GM23338 (cell line): ENCODE data around the gene ENDOU. TPM values are rescaled to one million over a fixed set of nuclear protein-coding genes. Genes with fewer than 3 reads are reported as not detected.

Experiments
- ATAC-seq: fragments of 200-7000 bp; cut with Tn5 transposase; 3 replicates; pipeline ENCODE4 v1.9.1; 2020
- DNase-seq: peaks from one replicate; pipeline ENCODE4 v3.0.0-alpha.2; 2015; ENCODE audit warnings: low spot score
- H2AFZ ChIP-seq: fragments of 200-600 bp; sonication (generic); 2 replicates; pipeline ENCODE4 v1.8.0; 2016; ENCODE audit warnings: antibody characterized with exemption, mild to moderate bottlenecking, moderate library complexity
- H3F3A ChIP-seq: fragments of 200-600 bp; sonication (generic); replicated peaks from 2 replicates; pipeline ENCODE4 v1.8.0; 2017; ENCODE audit warnings: antibody characterized with exemption, mixed run types, low read depth
- H3K27ac ChIP-seq: fragments of 200-600 bp; sonication (generic); 2 replicates; pipeline ENCODE4 v1.6.1; 2016; ENCODE audit warnings: low read depth
- H3K27me3 ChIP-seq: fragments of 200-600 bp; sonication (generic); 2 replicates; pipeline ENCODE4 v1.8.0; 2016; ENCODE audit warnings: mild to moderate bottlenecking, mixed run types, moderate library complexity; ENCODE audit not compliant: insufficient read depth
- H3K36me3 ChIP-seq: fragments of 200-600 bp; sonication (generic); 2 replicates; pipeline ENCODE4 v1.8.0; 2016; ENCODE audit warnings: mild to moderate bottlenecking; ENCODE audit not compliant: insufficient read depth
- H3K4me1 ChIP-seq: fragments of 200-600 bp; sonication (generic); 2 replicates; pipeline ENCODE4 v1.8.0; 2016; ENCODE audit warnings: mild to moderate bottlenecking, moderate library complexity; ENCODE audit not compliant: insufficient read depth
- H3K4me2 ChIP-seq: fragments of 200-600 bp; sonication (generic); 2 replicates; pipeline ENCODE4 v1.7.1; 2017; ENCODE audit warnings: mixed run types
- H3K4me3 ChIP-seq: fragments of 200-600 bp; sonication (generic); 2 replicates; pipeline ENCODE4 v1.6.1; 2016; ENCODE audit warnings: mixed run types
- H3K79me2 ChIP-seq: fragments of 200-600 bp; sonication (generic); replicated peaks from 2 replicates; pipeline ENCODE4 v1.8.0; 2017; ENCODE audit warnings: mild to moderate bottlenecking; ENCODE audit not compliant: insufficient read depth
- H3K9me2 ChIP-seq: fragments of 200-600 bp; sonication (generic); 2 replicates; pipeline ENCODE4 v1.8.0; 2017; ENCODE audit not compliant: insufficient read depth
- H4K20me1 ChIP-seq: fragments of 200-600 bp; sonication (generic); replicated peaks from 2 replicates; pipeline ENCODE4 v1.8.0; 2017; ENCODE audit warnings: mild to moderate bottlenecking; ENCODE audit not compliant: insufficient read depth
- H3K27ac Mint-ChIP-seq: 2 replicates; pipeline ENCODE4 v1.8.0; 2020; ENCODE audit warnings: inconsistent platforms, mild to moderate bottlenecking, moderate library complexity, mixed read lengths
- H3K27me3 Mint-ChIP-seq: 3 replicates; pipeline ENCODE4 v1.8.0; 2022; ENCODE audit warnings: low read depth, mild to moderate bottlenecking, moderate library complexity, mixed read lengths, inconsistent platforms; ENCODE audit not compliant: insufficient read depth, poor library complexity
- H3K36me3 Mint-ChIP-seq: 3 replicates; pipeline ENCODE4 v1.8.0; 2021; ENCODE audit warnings: low read depth, mild to moderate bottlenecking, inconsistent platforms, moderate library complexity, mixed read lengths
- H3K4me1 Mint-ChIP-seq: 3 replicates; pipeline ENCODE4 v1.8.0; 2020; ENCODE audit warnings: mild to moderate bottlenecking, inconsistent platforms, mixed read lengths
- H3K4me3 Mint-ChIP-seq: 3 replicates; pipeline ENCODE4 v1.8.0; 2021; ENCODE audit warnings: moderate library complexity, mild to moderate bottlenecking, inconsistent platforms, mixed read lengths
- H3K9me3 Mint-ChIP-seq: 3 replicates; pipeline ENCODE4 v1.8.0; 2020; ENCODE audit warnings: moderate library complexity, mild to moderate bottlenecking, inconsistent platforms, mixed read lengths
- EZH2 ChIP-seq: fragments of 200-600 bp; sonication (generic); IDR thresholded peaks from one replicate; pipeline ENCODE4 v1.8.0; 2017; ENCODE audit warnings: antibody characterized with exemption, mild to moderate bottlenecking, low read depth; ENCODE audit not compliant: unreplicated experiment
- EZH2phosphoT487 ChIP-seq: fragments of 200-600 bp; sonication (generic); IDR thresholded peaks from one replicate; pipeline ENCODE4 v1.8.1; 2018; ENCODE audit warnings: antibody characterized with exemption; ENCODE audit not compliant: unreplicated experiment
- JUNB ChIP-seq: IDR thresholded peaks from one replicate; pipeline ENCODE4 v1.6.1; 2016; ENCODE audit warnings: antibody characterized with exemption; ENCODE audit not compliant: unreplicated experiment
- ZNF114 ChIP-seq: fragments of 250-450 bp; sonication (Bioruptor Pico); IDR thresholded peaks from 2 replicates; pipeline ENCODE4 v1.5.0; 2020; ENCODE audit warnings: mild to moderate bottlenecking, moderate library complexity
- polyA plus RNA-seq: library from polyadenylated mRNA; unstranded; fragments of >200 nt; fragmentation: Nextera tagmentation; extraction: Ambion mirVana; gene quantifications from 2 replicates; pipeline ENCODE4 v1.2.1, GENCODE V29; 2016
- total RNA-seq: library from RNA; depleted of rRNA; stranded (reverse); fragments of >200 nt; shearing (Covaris generic); gene quantifications from 2 replicates; pipeline ENCODE4 v1.2.3, GENCODE V29; 2014
- TF ChIP-seq, protein P1 (sequence below), 2 experiments: fragments of 200-600 bp in 1 of 2; sonication (generic) in 1 of 2; conservative IDR thresholded peaks; 2 replicates each; pipeline versions ENCODE4 v1.5.1 to v1.6.1; 2016 to 2017; ENCODE audit warnings: antibody characterized with exemption in 2 of 2, low read depth in 2 of 2, mild to moderate bottlenecking in 2 of 2, moderate library complexity in 1 of 2
- TF ChIP-seq, protein P2 (sequence below): IDR thresholded peaks from 2 replicates; pipeline ENCODE4 v1.6.1; 2016; ENCODE audit warnings: antibody characterized with exemption
- TF ChIP-seq, protein P3 (sequence below): IDR thresholded peaks from one replicate; pipeline ENCODE4 v1.6.1; 2018; ENCODE audit warnings: antibody characterized with exemption; ENCODE audit not compliant: unreplicated experiment

ENDOU gene
- total and polyA plus RNA-seq, 2 experiments from 2014 or later, result not detected

DNA sequence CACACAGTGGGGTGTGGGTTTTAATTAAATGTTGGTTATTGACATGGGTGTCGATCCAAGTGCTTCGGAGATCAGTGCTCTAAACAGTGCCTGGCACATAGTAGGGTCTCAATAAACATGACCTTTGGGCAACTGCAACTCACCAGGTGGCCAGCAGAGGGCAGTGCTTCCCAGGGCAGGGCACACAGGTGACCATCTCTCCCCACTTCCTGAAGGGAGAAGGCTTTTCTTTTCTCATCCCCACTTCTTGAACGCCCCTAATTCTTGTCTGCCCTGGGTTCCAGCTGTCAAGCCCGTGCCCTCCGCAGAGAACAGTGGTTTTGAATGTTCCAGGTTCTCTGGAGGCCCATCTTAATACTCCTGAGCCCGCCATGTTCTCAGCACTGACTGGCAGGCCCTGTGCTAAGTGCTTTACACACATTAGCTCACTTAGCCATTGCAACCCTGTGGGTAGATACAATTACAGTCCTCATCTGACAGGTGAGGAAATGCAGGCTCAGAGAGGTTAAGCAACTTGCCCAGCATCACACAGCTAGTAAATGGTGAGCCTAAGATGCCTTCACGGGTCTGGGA lies 17.0 kb upstream of the ENDOU start:
- TF ChIP-seq, protein P1, sequence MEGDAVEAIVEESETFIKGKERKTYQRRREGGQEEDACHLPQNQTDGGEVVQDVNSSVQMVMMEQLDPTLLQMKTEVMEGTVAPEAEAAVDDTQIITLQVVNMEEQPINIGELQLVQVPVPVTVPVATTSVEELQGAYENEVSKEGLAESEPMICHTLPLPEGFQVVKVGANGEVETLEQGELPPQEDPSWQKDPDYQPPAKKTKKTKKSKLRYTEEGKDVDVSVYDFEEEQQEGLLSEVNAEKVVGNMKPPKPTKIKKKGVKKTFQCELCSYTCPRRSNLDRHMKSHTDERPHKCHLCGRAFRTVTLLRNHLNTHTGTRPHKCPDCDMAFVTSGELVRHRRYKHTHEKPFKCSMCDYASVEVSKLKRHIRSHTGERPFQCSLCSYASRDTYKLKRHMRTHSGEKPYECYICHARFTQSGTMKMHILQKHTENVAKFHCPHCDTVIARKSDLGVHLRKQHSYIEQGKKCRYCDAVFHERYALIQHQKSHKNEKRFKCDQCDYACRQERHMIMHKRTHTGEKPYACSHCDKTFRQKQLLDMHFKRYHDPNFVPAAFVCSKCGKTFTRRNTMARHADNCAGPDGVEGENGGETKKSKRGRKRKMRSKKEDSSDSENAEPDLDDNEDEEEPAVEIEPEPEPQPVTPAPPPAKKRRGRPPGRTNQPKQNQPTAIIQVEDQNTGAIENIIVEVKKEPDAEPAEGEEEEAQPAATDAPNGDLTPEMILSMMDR (conservative IDR thresholded peaks at IDR 0.05; ENCODE audit: low read depth in 2 of 2), result peak; percentile 98 to 99
- TF ChIP-seq EZH2, result no peak
- Mint-ChIP-seq H3K27ac (no peak overlapping the region), H3K4me1 (peaks cover 40% of the 10 kb centered on the region)

DNA sequence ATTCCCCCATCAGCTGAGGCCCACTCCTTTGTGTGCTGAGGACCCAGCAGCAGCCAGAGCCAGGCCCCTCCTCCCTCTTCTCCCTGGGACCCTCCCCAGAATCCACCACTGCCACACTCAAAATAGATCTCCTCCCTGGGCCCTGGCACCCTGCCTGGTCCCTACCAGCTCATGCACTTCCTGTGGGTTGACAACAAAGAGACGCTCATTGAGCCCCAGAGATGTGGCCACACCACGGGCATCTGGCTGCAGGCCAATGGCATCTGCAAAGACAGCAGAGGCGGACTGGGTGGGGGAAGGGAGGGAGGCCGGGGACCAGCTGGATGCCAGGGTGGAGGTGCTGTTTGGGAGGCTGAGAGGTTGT lies 16.0 kb upstream of the ENDOU start:
- H3K4me1 ChIP-seq, result 0 out of 2 replicates have a peak, but pooled peaks cover 4% of the 10 kb centered on the region
- H4K20me1 ChIP-seq, result no peaks in the 10 kb centered on the region
- H3K79me2 ChIP-seq, result no peaks in the 10 kb centered on the region
- DNase-seq (no peak), ATAC-seq (peak; percentile 16)
- no peak overlapping the region for H3K4me2 ChIP-seq
- Mint-ChIP-seq H3K36me3 (no peaks in the 10 kb centered on the region; the same call in 2 of the 3 replicates), H3K4me1 (peaks cover 37% of the 10 kb centered on the region), H3K9me3 (no peaks in the 10 kb centered on the region; the same call in 2 of the 3 replicates), H3K4me3 (no peak overlapping the region), H3K27ac (no peak overlapping the region), H3K27me3 (peaks cover 23% of the 10 kb centered on the region)
- H3K27ac ChIP-seq, result no peak overlapping the region
- H3K9me2 ChIP-seq, result no peaks in the 10 kb centered on the region
- no peaks in the 10 kb centered on the region for H3K36me3 ChIP-seq
- H3F3A ChIP-seq, result no peaks in the 10 kb centered on the region
- H2AFZ ChIP-seq, result no peak overlapping the region
- H3K27me3 ChIP-seq, result no peaks in the 10 kb centered on the region
- no peak overlapping the region for H3K4me3 ChIP-seq
- TF ChIP-seq, protein P2, sequence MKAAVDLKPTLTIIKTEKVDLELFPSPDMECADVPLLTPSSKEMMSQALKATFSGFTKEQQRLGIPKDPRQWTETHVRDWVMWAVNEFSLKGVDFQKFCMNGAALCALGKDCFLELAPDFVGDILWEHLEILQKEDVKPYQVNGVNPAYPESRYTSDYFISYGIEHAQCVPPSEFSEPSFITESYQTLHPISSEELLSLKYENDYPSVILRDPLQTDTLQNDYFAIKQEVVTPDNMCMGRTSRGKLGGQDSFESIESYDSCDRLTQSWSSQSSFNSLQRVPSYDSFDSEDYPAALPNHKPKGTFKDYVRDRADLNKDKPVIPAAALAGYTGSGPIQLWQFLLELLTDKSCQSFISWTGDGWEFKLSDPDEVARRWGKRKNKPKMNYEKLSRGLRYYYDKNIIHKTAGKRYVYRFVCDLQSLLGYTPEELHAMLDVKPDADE, result no peak
- no peak for TF ChIP-seq EZH2
- TF ChIP-seq JUNB, result no peak
- no peak for TF ChIP-seq EZH2phosphoT487
- no peak for TF ChIP-seq ZNF114
- TF ChIP-seq, protein P3, sequence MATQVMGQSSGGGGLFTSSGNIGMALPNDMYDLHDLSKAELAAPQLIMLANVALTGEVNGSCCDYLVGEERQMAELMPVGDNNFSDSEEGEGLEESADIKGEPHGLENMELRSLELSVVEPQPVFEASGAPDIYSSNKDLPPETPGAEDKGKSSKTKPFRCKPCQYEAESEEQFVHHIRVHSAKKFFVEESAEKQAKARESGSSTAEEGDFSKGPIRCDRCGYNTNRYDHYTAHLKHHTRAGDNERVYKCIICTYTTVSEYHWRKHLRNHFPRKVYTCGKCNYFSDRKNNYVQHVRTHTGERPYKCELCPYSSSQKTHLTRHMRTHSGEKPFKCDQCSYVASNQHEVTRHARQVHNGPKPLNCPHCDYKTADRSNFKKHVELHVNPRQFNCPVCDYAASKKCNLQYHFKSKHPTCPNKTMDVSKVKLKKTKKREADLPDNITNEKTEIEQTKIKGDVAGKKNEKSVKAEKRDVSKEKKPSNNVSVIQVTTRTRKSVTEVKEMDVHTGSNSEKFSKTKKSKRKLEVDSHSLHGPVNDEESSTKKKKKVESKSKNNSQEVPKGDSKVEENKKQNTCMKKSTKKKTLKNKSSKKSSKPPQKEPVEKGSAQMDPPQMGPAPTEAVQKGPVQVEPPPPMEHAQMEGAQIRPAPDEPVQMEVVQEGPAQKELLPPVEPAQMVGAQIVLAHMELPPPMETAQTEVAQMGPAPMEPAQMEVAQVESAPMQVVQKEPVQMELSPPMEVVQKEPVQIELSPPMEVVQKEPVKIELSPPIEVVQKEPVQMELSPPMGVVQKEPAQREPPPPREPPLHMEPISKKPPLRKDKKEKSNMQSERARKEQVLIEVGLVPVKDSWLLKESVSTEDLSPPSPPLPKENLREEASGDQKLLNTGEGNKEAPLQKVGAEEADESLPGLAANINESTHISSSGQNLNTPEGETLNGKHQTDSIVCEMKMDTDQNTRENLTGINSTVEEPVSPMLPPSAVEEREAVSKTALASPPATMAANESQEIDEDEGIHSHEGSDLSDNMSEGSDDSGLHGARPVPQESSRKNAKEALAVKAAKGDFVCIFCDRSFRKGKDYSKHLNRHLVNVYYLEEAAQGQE, result no peak
- TF ChIP-seq, protein P1 (conservative IDR thresholded peaks at IDR 0.05; ENCODE audit: low read depth in 2 of 2), result no peak

More for the DNA sequence above, 17.0 kb upstream of the ENDOU start:
- DNase-seq, result peak; percentile 79
- Histone ChIP-seq H3K79me2 (no peaks in the 10 kb centered on the region), H3K27me3 (no peaks in the 10 kb centered on the region), H3K4me3 (no peak overlapping the region), H3K4me2 (no peak overlapping the region), H3K36me3 (no peaks in the 10 kb centered on the region), H3K9me2 (no peaks in the 10 kb centered on the region), H4K20me1 (no peaks in the 10 kb centered on the region), H3K27ac (no peak overlapping the region), H3K4me1 (0 out of 2 replicates have a peak, but pooled peaks cover 4% of the 10 kb centered on the region), H2AFZ (no peak overlapping the region), H3F3A (no peaks in the 10 kb centered on the region)
- Mint-ChIP-seq H3K9me3 (no peaks in the 10 kb centered on the region; the same call in 2 of the 3 replicates), H3K27me3 (peaks cover 26% of the 10 kb centered on the region), H3K4me3 (no peak overlapping the region), H3K36me3 (no peaks in the 10 kb centered on the region; the same call in 2 of the 3 replicates)
- peak; percentile 49 for ATAC-seq
